Measurements from ENCODE around the gene SLC25A13. TPM values are rescaled to one million over a fixed set of nuclear protein-coding genes. Genes with fewer than 3 reads are reported as not detected.

The SLC25A13 gene
- total RNA-seq, 4 donors from 2014 or later = 9.2 to 30.8 (median 13.6) TPM

DNA sequence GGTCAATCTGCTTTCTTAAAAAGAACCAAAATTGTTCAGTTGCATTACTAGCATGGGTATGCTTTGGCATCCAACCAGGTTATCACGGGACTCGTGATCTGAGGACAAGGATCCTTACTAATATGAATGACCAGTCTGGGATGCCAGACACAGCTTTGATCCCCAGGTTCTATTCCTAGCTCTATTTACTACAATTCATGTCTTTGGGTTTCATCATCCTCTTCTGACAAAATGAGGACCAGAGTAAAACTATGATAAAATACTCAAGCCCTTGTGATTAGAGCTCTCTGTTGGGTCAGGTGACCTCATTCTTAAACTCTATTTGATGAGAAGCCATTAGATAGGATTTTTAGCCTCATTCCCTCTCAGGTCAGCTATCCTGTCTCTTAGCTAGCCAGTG lies 119.8 kb downstream of the SLC25A13 start:
- Histone ChIP-seq H3K27ac (no peak overlapping the region), H3K36me3 (no peaks in the 10 kb centered on the region), H3K4me1 (peaks cover 13 to 17% of the 10 kb centered on the region in 2 donors), H3K27me3 (no peaks in the 10 kb centered on the region), H3K9me3 (no peaks in the 10 kb centered on the region), H3K4me3 (no peak overlapping the region)
- DNase-seq = no peak
- intact Hi-C loops (cut with DNase I; ENCODE audit: low total_unique reads) = no loop called here
- ATAC-seq = no peak
- in situ Hi-C loops (cut with MboI; ENCODE audit: low sequenced_read_pairs in 4 of 4) = no loop called here
- TF ChIP-seq POLR2A (IDR thresholded peaks at IDR 0.05) = no peak
- TF ChIP-seq, protein P1, sequence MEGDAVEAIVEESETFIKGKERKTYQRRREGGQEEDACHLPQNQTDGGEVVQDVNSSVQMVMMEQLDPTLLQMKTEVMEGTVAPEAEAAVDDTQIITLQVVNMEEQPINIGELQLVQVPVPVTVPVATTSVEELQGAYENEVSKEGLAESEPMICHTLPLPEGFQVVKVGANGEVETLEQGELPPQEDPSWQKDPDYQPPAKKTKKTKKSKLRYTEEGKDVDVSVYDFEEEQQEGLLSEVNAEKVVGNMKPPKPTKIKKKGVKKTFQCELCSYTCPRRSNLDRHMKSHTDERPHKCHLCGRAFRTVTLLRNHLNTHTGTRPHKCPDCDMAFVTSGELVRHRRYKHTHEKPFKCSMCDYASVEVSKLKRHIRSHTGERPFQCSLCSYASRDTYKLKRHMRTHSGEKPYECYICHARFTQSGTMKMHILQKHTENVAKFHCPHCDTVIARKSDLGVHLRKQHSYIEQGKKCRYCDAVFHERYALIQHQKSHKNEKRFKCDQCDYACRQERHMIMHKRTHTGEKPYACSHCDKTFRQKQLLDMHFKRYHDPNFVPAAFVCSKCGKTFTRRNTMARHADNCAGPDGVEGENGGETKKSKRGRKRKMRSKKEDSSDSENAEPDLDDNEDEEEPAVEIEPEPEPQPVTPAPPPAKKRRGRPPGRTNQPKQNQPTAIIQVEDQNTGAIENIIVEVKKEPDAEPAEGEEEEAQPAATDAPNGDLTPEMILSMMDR (IDR thresholded peaks at IDR 0.05 in 4 of 5, conservative IDR thresholded peaks at IDR 0.05 in 1 of 5) = no peak

DNA sequence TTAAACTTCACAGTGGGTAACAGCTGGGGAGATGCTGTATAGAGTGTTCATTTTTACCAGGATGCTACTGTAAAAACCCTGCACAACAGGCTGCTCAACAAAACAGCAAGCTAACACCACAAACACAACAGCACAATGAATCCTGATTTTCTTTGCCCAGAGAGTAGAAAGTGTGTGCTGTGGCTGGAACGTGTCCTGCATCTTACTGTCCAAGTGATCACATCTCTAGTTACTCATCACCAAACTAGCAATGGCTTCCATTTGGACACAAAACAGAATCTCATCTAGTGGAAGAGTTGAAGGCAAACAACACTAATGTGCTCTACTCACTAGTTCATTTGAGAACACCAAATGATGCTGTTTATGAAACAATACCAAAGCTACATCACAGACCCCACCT lies 121.2 kb downstream of the SLC25A13 start:
- Histone ChIP-seq H3K27ac (no peak overlapping the region), H3K4me1 (peaks cover 13 to 17% of the 10 kb centered on the region in 2 donors), H3K9me3 (no peaks in the 10 kb centered on the region), H3K36me3 (no peaks in the 10 kb centered on the region), H3K27me3 (no peaks in the 10 kb centered on the region), H3K4me3 (no peak overlapping the region)
- TF ChIP-seq, protein P1 (IDR thresholded peaks at IDR 0.05 in 4 of 5, conservative IDR thresholded peaks at IDR 0.05 in 1 of 5) = no peak
- no peak for TF ChIP-seq POLR2A (IDR thresholded peaks at IDR 0.05)
- in situ Hi-C loops (cut with MboI; ENCODE audit: low sequenced_read_pairs in 4 of 4) (no loop called here), intact Hi-C loops (cut with DNase I; ENCODE audit: low total_unique reads) (no loop called here)
- DNase-seq = no peak
- ATAC-seq = no peak

DNA sequence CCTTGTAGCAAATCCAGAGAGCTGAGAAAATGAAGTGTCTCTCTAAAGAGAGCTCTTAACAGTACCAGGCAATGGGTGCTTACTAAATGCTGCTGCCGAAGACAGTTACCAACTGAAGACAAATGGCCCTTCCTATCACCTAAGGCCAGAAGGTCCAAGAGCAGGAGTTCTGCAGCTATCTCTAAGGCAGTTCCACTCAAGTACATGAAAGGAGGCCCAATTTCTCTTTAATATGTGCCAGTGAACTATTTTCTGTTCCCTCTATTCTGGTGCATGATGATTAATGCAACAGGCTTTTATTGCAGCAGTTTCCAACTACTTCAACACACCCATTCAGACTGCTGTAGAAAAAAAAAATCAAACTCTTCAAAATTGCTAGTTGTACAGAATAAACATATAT lies 122.5 kb downstream of the SLC25A13 start:
- in situ Hi-C loops (cut with MboI; ENCODE audit: low sequenced_read_pairs in 4 of 4) (no loop called here), intact Hi-C loops (cut with DNase I; ENCODE audit: low total_unique reads) (no loop called here)
- Histone ChIP-seq H3K9me3 (no peaks in the 10 kb centered on the region), H3K36me3 (no peaks in the 10 kb centered on the region), H3K4me3 (no peak overlapping the region), H3K4me1 (peaks cover 13 to 17% of the 10 kb centered on the region in 2 donors), H3K27ac (no peak overlapping the region), H3K27me3 (no peaks in the 10 kb centered on the region)
- ATAC-seq = peak; percentile 68 to 88
- TF ChIP-seq, protein P1 (IDR thresholded peaks at IDR 0.05 in 4 of 5, conservative IDR thresholded peaks at IDR 0.05 in 1 of 5) = no peak
- TF ChIP-seq POLR2A (IDR thresholded peaks at IDR 0.05) = no peak
- DNase-seq = no peak

DNA sequence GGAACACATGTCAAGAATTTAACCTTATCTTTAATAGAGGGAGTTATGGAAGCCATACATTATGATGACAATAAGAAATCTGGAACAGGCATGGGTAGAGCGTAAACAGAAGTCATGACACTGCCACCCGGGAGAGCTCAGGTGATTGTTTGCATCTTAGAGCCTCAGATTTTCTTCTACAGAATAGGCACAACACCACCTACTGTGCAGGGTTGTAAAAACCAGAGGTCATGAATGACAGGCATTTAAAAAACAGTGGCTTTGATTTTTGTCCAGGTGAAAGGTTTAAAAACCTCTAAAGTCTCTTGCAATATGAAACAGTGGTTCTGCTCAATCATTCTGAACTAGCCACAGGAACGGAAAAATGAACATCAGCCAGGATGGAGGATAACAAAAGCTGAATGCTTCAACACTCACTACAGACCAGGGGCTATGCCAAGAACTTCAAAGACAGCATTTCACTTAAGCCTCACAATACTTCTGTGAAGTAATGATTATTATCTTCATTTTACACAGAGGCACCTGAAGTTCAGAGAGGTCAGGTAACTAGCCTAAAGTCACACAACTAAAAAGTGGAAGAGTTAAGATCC lies 123.8 kb downstream of the SLC25A13 start:
- ATAC-seq (no peak), DNase-seq (no peak)
- Histone ChIP-seq H3K36me3 (no peaks in the 10 kb centered on the region), H3K9me3 (no peaks in the 10 kb centered on the region), H3K4me1 (peaks cover 13 to 17% of the 10 kb centered on the region in 2 donors), H3K27me3 (no peaks in the 10 kb centered on the region), H3K27ac (no peak overlapping the region), H3K4me3 (no peak overlapping the region)
- TF ChIP-seq POLR2A (IDR thresholded peaks at IDR 0.05) = no peak
- TF ChIP-seq, protein P1 (IDR thresholded peaks at IDR 0.05 in 4 of 5, conservative IDR thresholded peaks at IDR 0.05 in 1 of 5) = no peak
- intact Hi-C loops (cut with DNase I; ENCODE audit: low total_unique reads) (no loop called here), in situ Hi-C loops (cut with MboI; ENCODE audit: low sequenced_read_pairs in 4 of 4) (no loop called here)

DNA sequence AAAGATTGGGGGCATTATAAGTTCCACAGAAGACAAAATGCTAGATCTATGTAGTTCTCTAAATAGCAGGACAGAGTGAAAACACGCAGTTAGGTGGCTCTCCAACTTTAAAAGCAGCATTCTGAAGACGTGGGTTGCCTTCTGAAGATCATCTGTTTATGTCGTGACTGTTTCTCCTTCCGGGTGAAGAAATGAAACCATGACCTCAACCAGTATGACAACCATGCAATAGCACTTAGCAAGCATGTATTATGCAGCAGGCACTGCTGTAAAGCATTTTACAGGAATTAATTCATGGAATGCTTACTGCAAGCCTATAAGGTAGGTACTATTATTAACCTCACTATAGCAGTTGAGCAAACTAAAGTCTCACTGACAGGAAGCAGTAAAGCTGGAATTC lies 125.2 kb downstream of the SLC25A13 start:
- DNase-seq (no peak), ATAC-seq (no peak)
- TF ChIP-seq POLR2A (IDR thresholded peaks at IDR 0.05) = no peak
- TF ChIP-seq, protein P1 (IDR thresholded peaks at IDR 0.05 in 4 of 5, conservative IDR thresholded peaks at IDR 0.05 in 1 of 5) = no peak
- intact Hi-C loops (cut with DNase I; ENCODE audit: low total_unique reads) = no loop called here
- peaks cover 13 to 17% of the 10 kb centered on the region in 2 donors for H3K4me1 ChIP-seq
- no peak overlapping the region for H3K4me3 ChIP-seq
- no peak overlapping the region for H3K27ac ChIP-seq
- no peaks in the 10 kb centered on the region for H3K27me3 ChIP-seq
- H3K9me3 ChIP-seq = no peaks in the 10 kb centered on the region
- in situ Hi-C loops (cut with MboI; ENCODE audit: low sequenced_read_pairs in 4 of 4) = no loop called here
- H3K36me3 ChIP-seq = peaks cover 0 to 13% of the 10 kb centered on the region in 2 donors
